ENCODE data around the gene NCOA5. TPM values are rescaled to one million over a fixed set of nuclear protein-coding genes. Genes with fewer than 3 reads are reported as not detected.

NCOA5 gene
- total and polyA plus RNA-seq, 2 experiments from 2014 or later = 24.0 to 26.2 TPM

DNA sequence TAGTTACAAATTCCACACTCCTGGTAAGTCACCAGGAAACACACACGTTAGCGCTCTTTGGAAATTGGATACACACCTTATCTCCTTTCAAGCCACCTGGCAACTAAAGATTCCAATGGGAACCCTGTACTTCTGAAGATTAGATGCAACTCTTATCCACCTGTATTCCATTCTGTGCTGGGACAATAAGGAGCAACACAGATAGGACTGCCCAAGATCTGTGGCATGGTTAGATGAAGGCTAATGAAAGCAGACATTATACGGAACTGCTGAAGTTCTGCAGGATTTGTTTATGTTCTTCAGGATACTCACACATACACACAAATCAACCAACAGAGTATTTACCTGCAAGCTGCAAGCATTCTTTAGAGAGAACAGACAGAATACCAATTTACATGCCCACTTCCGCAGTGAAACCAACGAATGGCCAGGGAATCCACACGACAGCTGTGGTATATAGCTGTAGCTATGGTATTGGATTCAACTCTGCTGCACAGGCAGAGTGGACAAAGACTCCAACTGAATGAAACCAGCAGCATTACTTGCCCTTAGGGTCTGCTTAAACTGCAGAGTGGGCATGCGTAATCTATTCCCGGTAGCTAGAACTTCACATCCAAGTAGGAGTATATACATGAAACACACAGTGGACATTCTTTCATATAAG is 12.0 kb downstream of the NCOA5 start:
- no peaks in the 10 kb centered on the region for H3K4me1 ChIP-seq (ENCODE audit: insufficient read depth)
- H3K79me2 ChIP-seq = peaks cover 86% of the 10 kb centered on the region
- no peaks in the 10 kb centered on the region for H3K27me3 ChIP-seq
- H3K4me3 ChIP-seq = no peak overlapping the region
- H3K27ac ChIP-seq = no peak overlapping the region
- no peaks in the 10 kb centered on the region for H3K9me2 ChIP-seq (replicated peaks; ENCODE audit: insufficient read depth)
- no peaks in the 10 kb centered on the region for H3K9me3 ChIP-seq (ENCODE audit: low read depth)
- H3K4me2 ChIP-seq = no peak overlapping the region
- H3K36me3 ChIP-seq (replicated peaks; ENCODE audit: insufficient read depth, low read depth) = no peaks in the 10 kb centered on the region
- TF ChIP-seq EZH2 (IDR thresholded peaks at IDR 0.05; ENCODE audit: borderline replicate concordance) = no peak
- TF ChIP-seq, protein P1, sequence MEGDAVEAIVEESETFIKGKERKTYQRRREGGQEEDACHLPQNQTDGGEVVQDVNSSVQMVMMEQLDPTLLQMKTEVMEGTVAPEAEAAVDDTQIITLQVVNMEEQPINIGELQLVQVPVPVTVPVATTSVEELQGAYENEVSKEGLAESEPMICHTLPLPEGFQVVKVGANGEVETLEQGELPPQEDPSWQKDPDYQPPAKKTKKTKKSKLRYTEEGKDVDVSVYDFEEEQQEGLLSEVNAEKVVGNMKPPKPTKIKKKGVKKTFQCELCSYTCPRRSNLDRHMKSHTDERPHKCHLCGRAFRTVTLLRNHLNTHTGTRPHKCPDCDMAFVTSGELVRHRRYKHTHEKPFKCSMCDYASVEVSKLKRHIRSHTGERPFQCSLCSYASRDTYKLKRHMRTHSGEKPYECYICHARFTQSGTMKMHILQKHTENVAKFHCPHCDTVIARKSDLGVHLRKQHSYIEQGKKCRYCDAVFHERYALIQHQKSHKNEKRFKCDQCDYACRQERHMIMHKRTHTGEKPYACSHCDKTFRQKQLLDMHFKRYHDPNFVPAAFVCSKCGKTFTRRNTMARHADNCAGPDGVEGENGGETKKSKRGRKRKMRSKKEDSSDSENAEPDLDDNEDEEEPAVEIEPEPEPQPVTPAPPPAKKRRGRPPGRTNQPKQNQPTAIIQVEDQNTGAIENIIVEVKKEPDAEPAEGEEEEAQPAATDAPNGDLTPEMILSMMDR (IDR thresholded peaks at IDR 0.05; ENCODE audit: poor library complexity) = no peak
- TF ChIP-seq EZH2phosphoT487 (IDR thresholded peaks at IDR 0.05; ENCODE audit: low read depth, severe bottlenecking, unreplicated experiment) = no peak
- no peak for DNase-seq (ENCODE audit: low spot score)
- no peak overlapping the region for H2AFZ ChIP-seq
- 92% methylated on average over 8 of the region's 8 CpGs for WGBS (ENCODE audit: low lambda C conversion rate, missing lambda C conversion rate)
- peaks cover 95% of the 10 kb centered on the region for H4K20me1 ChIP-seq (ENCODE audit: insufficient read depth, poor library complexity, severe bottlenecking)

DNA sequence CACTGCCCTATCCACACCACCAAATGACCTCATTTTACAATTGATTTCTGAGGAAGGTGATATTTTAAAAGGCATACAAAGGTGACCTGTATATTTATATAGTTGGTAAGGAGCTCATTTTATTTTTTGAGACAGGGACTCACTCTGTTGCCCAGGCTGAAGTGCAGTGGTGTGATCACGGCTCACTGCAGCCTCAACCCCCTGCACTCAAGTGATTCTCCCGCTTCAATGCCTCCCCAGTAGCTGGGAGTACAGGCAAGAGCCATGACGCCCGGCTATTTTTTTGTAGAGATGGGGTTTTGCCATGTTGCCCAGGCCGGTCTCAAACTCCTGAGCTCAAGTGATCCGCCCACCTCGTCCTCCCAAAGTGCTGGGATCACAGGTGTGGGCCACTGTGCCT is 13.0 kb downstream of the NCOA5 start:
- Histone ChIP-seq H3K79me2 (peaks cover 86% of the 10 kb centered on the region), H3K27ac (no peak overlapping the region), H3K4me1 (ENCODE audit: insufficient read depth) (no peaks in the 10 kb centered on the region), H3K27me3 (no peaks in the 10 kb centered on the region), H3K9me3 (ENCODE audit: low read depth) (no peaks in the 10 kb centered on the region), H4K20me1 (ENCODE audit: insufficient read depth, poor library complexity, severe bottlenecking) (peaks cover 95% of the 10 kb centered on the region), H3K4me2 (no peak overlapping the region), H3K9me2 (replicated peaks; ENCODE audit: insufficient read depth) (no peaks in the 10 kb centered on the region), H3K36me3 (replicated peaks; ENCODE audit: insufficient read depth, low read depth) (no peaks in the 10 kb centered on the region), H3K4me3 (no peak overlapping the region), H2AFZ (no peak overlapping the region)
- no peak for DNase-seq (ENCODE audit: low spot score)
- WGBS (ENCODE audit: low lambda C conversion rate, missing lambda C conversion rate) = 90% methylated on average over 7 of the region's 7 CpGs
- TF ChIP-seq EZH2phosphoT487 (IDR thresholded peaks at IDR 0.05; ENCODE audit: low read depth, severe bottlenecking, unreplicated experiment) = no peak
- no peak for TF ChIP-seq EZH2 (IDR thresholded peaks at IDR 0.05; ENCODE audit: borderline replicate concordance)
- TF ChIP-seq, protein P1 (IDR thresholded peaks at IDR 0.05; ENCODE audit: poor library complexity) = no peak

DNA sequence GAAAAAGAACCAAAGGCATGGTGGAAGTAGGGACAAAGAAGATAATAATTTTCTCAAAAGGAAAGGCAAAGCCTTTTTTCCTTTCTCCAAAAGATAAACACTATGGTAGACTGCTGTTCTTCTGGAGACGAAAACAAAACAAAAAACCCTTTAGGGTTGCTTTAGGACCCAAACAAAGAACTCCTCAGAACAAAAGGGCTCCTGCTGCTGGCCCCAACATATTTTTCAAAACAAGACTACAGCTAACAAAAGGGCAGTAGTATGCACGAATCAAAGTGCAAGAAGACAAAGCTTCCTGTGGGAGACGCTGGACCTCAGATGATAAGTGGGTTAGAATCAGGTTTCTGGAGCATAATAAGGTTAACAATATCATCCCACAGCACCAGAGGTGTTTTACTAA is 15.8 kb downstream of the NCOA5 start:
- peaks cover 80% of the 10 kb centered on the region for H4K20me1 ChIP-seq (ENCODE audit: insufficient read depth, poor library complexity, severe bottlenecking)

More for the DNA sequence above, 15.8 kb downstream of the NCOA5 start:
- H3K4me2 ChIP-seq = no peak overlapping the region
- no peaks in the 10 kb centered on the region for H3K27me3 ChIP-seq
- TF ChIP-seq EZH2phosphoT487 (IDR thresholded peaks at IDR 0.05; ENCODE audit: low read depth, severe bottlenecking, unreplicated experiment) (no peak), EZH2 (IDR thresholded peaks at IDR 0.05; ENCODE audit: borderline replicate concordance) (no peak)
- TF ChIP-seq, protein P1 (IDR thresholded peaks at IDR 0.05; ENCODE audit: poor library complexity) = no peak
- H3K4me3 ChIP-seq = no peak overlapping the region
- no peak overlapping the region for H3K27ac ChIP-seq
- H3K9me2 ChIP-seq (replicated peaks; ENCODE audit: insufficient read depth) = no peaks in the 10 kb centered on the region
- 71% methylated on average over 3 of the region's 3 CpGs for WGBS (ENCODE audit: low lambda C conversion rate, missing lambda C conversion rate)
- no peaks in the 10 kb centered on the region for H3K4me1 ChIP-seq (ENCODE audit: insufficient read depth)
- no peaks in the 10 kb centered on the region for H3K36me3 ChIP-seq (replicated peaks; ENCODE audit: insufficient read depth, low read depth)
- H3K9me3 ChIP-seq (ENCODE audit: low read depth) = no peaks in the 10 kb centered on the region
- no peak for DNase-seq (ENCODE audit: low spot score)
- H3K79me2 ChIP-seq = peaks cover 71% of the 10 kb centered on the region
- no peak overlapping the region for H2AFZ ChIP-seq
